GM23338 (cell line): ENCODE data around the gene DIP2C. TPM values are rescaled to one million over a fixed set of nuclear protein-coding genes. Genes with fewer than 3 reads are reported as not detected.

ENCODE experiments used
- ATAC-seq: fragments of 200-7000 bp; cut with Tn5 transposase; 3 replicates; pipeline ENCODE4 v1.9.1; 2020
- DNase-seq: peaks from one replicate; pipeline ENCODE4 v3.0.0-alpha.2; 2015; ENCODE audit warnings: low spot score
- H2AFZ ChIP-seq: fragments of 200-600 bp; sonication (generic); 2 replicates; pipeline ENCODE4 v1.8.0; 2016; ENCODE audit warnings: antibody characterized with exemption, mild to moderate bottlenecking, moderate library complexity
- H3F3A ChIP-seq: fragments of 200-600 bp; sonication (generic); replicated peaks from 2 replicates; pipeline ENCODE4 v1.8.0; 2017; ENCODE audit warnings: antibody characterized with exemption, mixed run types, low read depth
- H3K27ac ChIP-seq: fragments of 200-600 bp; sonication (generic); 2 replicates; pipeline ENCODE4 v1.6.1; 2016; ENCODE audit warnings: low read depth
- H3K27me3 ChIP-seq: fragments of 200-600 bp; sonication (generic); 2 replicates; pipeline ENCODE4 v1.8.0; 2016; ENCODE audit warnings: mild to moderate bottlenecking, mixed run types, moderate library complexity; ENCODE audit not compliant: insufficient read depth
- H3K36me3 ChIP-seq: fragments of 200-600 bp; sonication (generic); 2 replicates; pipeline ENCODE4 v1.8.0; 2016; ENCODE audit warnings: mild to moderate bottlenecking; ENCODE audit not compliant: insufficient read depth
- H3K4me1 ChIP-seq: fragments of 200-600 bp; sonication (generic); 2 replicates; pipeline ENCODE4 v1.8.0; 2016; ENCODE audit warnings: mild to moderate bottlenecking, moderate library complexity; ENCODE audit not compliant: insufficient read depth
- H3K4me2 ChIP-seq: fragments of 200-600 bp; sonication (generic); 2 replicates; pipeline ENCODE4 v1.7.1; 2017; ENCODE audit warnings: mixed run types
- H3K4me3 ChIP-seq: fragments of 200-600 bp; sonication (generic); 2 replicates; pipeline ENCODE4 v1.6.1; 2016; ENCODE audit warnings: mixed run types
- H3K79me2 ChIP-seq: fragments of 200-600 bp; sonication (generic); replicated peaks from 2 replicates; pipeline ENCODE4 v1.8.0; 2017; ENCODE audit warnings: mild to moderate bottlenecking; ENCODE audit not compliant: insufficient read depth
- H3K9me2 ChIP-seq: fragments of 200-600 bp; sonication (generic); 2 replicates; pipeline ENCODE4 v1.8.0; 2017; ENCODE audit not compliant: insufficient read depth
- H4K20me1 ChIP-seq: fragments of 200-600 bp; sonication (generic); replicated peaks from 2 replicates; pipeline ENCODE4 v1.8.0; 2017; ENCODE audit warnings: mild to moderate bottlenecking; ENCODE audit not compliant: insufficient read depth
- H3K27ac Mint-ChIP-seq: 2 replicates; pipeline ENCODE4 v1.8.0; 2020; ENCODE audit warnings: inconsistent platforms, mild to moderate bottlenecking, moderate library complexity, mixed read lengths
- H3K27me3 Mint-ChIP-seq: 3 replicates; pipeline ENCODE4 v1.8.0; 2022; ENCODE audit warnings: low read depth, mild to moderate bottlenecking, moderate library complexity, mixed read lengths, inconsistent platforms; ENCODE audit not compliant: insufficient read depth, poor library complexity
- H3K36me3 Mint-ChIP-seq: 3 replicates; pipeline ENCODE4 v1.8.0; 2021; ENCODE audit warnings: low read depth, mild to moderate bottlenecking, inconsistent platforms, moderate library complexity, mixed read lengths
- H3K4me1 Mint-ChIP-seq: 3 replicates; pipeline ENCODE4 v1.8.0; 2020; ENCODE audit warnings: mild to moderate bottlenecking, inconsistent platforms, mixed read lengths
- H3K4me3 Mint-ChIP-seq: 3 replicates; pipeline ENCODE4 v1.8.0; 2021; ENCODE audit warnings: moderate library complexity, mild to moderate bottlenecking, inconsistent platforms, mixed read lengths
- H3K9me3 Mint-ChIP-seq: 3 replicates; pipeline ENCODE4 v1.8.0; 2020; ENCODE audit warnings: moderate library complexity, mild to moderate bottlenecking, inconsistent platforms, mixed read lengths
- EZH2 ChIP-seq: fragments of 200-600 bp; sonication (generic); IDR thresholded peaks from one replicate; pipeline ENCODE4 v1.8.0; 2017; ENCODE audit warnings: antibody characterized with exemption, mild to moderate bottlenecking, low read depth; ENCODE audit not compliant: unreplicated experiment
- JUNB ChIP-seq: IDR thresholded peaks from one replicate; pipeline ENCODE4 v1.6.1; 2016; ENCODE audit warnings: antibody characterized with exemption; ENCODE audit not compliant: unreplicated experiment
- NANOG ChIP-seq: IDR thresholded peaks from 2 replicates; pipeline ENCODE4 v1.6.1; 2016; ENCODE audit warnings: antibody characterized with exemption, borderline replicate concordance
- POLR2AphosphoS5 ChIP-seq: IDR thresholded peaks from 2 replicates; pipeline ENCODE4 v1.6.1; 2016; ENCODE audit warnings: antibody characterized with exemption, low read depth
- STAT1 ChIP-seq: IDR thresholded peaks from one replicate; pipeline ENCODE4 v1.6.1; 2016; ENCODE audit warnings: antibody characterized with exemption; ENCODE audit not compliant: unreplicated experiment
- ZNF114 ChIP-seq: fragments of 250-450 bp; sonication (Bioruptor Pico); IDR thresholded peaks from 2 replicates; pipeline ENCODE4 v1.5.0; 2020; ENCODE audit warnings: mild to moderate bottlenecking, moderate library complexity
- polyA plus RNA-seq: library from polyadenylated mRNA; unstranded; fragments of >200 nt; fragmentation: Nextera tagmentation; extraction: Ambion mirVana; gene quantifications from 2 replicates; pipeline ENCODE4 v1.2.1, GENCODE V29; 2016
- total RNA-seq: library from RNA; depleted of rRNA; stranded (reverse); fragments of >200 nt; shearing (Covaris generic); gene quantifications from 2 replicates; pipeline ENCODE4 v1.2.3, GENCODE V29; 2014
- TF ChIP-seq, protein P1 (sequence below): IDR thresholded peaks from 2 replicates; pipeline ENCODE4 v1.6.1; 2016; ENCODE audit warnings: antibody characterized with exemption
- TF ChIP-seq, protein P2 (sequence below): fragments of 250-450 bp; sonication (Bioruptor Pico); IDR thresholded peaks from 2 replicates; pipeline ENCODE4 v1.5.0; 2020; ENCODE audit warnings: mild to moderate bottlenecking, moderate library complexity
- TF ChIP-seq, protein P3 (sequence below): IDR thresholded peaks from one replicate; pipeline ENCODE4 v1.6.1; 2018; ENCODE audit warnings: antibody characterized with exemption; ENCODE audit not compliant: unreplicated experiment
- TF ChIP-seq, protein P4 (sequence below), 2 experiments: fragments of 200-600 bp in 1 of 2; sonication (generic) in 1 of 2; conservative IDR thresholded peaks; 2 replicates each; pipeline versions ENCODE4 v1.5.1 to v1.6.1; 2016 to 2017; ENCODE audit warnings: antibody characterized with exemption in 2 of 2, low read depth in 2 of 2, mild to moderate bottlenecking in 2 of 2, moderate library complexity in 1 of 2

The DIP2C gene
- total and polyA plus RNA-seq, 2 experiments from 2014 or later, result 5.1 to 7.7 TPM

DNA sequence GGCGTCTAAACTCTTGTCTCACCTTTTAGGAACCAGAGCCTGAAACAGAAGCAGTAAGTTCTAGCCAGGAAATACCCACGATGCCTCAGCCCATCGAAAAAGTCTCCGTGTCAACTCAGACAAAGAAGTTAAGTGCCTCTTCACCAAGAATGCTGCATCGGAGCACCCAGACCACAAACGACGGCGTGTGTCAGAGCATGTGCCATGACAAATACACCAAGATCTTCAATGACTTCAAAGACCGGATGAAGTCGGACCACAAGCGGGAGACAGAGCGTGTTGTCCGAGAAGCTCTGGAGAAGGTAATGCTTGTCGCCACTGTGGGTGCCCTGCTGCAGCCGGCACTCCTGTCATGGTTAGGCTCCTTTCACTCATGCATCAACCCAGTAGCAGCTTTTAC is 441.2 kb downstream of the DIP2C start:
- Mint-ChIP-seq H3K27me3 (peaks cover 6% of the 10 kb centered on the region), H3K9me3 (no peaks in the 10 kb centered on the region), H3K4me3 (no peak overlapping the region), H3K27ac (no peak overlapping the region), H3K4me1 (no peaks in the 10 kb centered on the region), H3K36me3 (peaks cover 28% of the 10 kb centered on the region; the same call in 2 of the 3 replicates)
- TF ChIP-seq, protein P1, sequence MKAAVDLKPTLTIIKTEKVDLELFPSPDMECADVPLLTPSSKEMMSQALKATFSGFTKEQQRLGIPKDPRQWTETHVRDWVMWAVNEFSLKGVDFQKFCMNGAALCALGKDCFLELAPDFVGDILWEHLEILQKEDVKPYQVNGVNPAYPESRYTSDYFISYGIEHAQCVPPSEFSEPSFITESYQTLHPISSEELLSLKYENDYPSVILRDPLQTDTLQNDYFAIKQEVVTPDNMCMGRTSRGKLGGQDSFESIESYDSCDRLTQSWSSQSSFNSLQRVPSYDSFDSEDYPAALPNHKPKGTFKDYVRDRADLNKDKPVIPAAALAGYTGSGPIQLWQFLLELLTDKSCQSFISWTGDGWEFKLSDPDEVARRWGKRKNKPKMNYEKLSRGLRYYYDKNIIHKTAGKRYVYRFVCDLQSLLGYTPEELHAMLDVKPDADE, result no peak
- TF ChIP-seq JUNB, result no peak
- no peak for TF ChIP-seq POLR2AphosphoS5
- TF ChIP-seq NANOG, result no peak
- TF ChIP-seq, protein P2, sequence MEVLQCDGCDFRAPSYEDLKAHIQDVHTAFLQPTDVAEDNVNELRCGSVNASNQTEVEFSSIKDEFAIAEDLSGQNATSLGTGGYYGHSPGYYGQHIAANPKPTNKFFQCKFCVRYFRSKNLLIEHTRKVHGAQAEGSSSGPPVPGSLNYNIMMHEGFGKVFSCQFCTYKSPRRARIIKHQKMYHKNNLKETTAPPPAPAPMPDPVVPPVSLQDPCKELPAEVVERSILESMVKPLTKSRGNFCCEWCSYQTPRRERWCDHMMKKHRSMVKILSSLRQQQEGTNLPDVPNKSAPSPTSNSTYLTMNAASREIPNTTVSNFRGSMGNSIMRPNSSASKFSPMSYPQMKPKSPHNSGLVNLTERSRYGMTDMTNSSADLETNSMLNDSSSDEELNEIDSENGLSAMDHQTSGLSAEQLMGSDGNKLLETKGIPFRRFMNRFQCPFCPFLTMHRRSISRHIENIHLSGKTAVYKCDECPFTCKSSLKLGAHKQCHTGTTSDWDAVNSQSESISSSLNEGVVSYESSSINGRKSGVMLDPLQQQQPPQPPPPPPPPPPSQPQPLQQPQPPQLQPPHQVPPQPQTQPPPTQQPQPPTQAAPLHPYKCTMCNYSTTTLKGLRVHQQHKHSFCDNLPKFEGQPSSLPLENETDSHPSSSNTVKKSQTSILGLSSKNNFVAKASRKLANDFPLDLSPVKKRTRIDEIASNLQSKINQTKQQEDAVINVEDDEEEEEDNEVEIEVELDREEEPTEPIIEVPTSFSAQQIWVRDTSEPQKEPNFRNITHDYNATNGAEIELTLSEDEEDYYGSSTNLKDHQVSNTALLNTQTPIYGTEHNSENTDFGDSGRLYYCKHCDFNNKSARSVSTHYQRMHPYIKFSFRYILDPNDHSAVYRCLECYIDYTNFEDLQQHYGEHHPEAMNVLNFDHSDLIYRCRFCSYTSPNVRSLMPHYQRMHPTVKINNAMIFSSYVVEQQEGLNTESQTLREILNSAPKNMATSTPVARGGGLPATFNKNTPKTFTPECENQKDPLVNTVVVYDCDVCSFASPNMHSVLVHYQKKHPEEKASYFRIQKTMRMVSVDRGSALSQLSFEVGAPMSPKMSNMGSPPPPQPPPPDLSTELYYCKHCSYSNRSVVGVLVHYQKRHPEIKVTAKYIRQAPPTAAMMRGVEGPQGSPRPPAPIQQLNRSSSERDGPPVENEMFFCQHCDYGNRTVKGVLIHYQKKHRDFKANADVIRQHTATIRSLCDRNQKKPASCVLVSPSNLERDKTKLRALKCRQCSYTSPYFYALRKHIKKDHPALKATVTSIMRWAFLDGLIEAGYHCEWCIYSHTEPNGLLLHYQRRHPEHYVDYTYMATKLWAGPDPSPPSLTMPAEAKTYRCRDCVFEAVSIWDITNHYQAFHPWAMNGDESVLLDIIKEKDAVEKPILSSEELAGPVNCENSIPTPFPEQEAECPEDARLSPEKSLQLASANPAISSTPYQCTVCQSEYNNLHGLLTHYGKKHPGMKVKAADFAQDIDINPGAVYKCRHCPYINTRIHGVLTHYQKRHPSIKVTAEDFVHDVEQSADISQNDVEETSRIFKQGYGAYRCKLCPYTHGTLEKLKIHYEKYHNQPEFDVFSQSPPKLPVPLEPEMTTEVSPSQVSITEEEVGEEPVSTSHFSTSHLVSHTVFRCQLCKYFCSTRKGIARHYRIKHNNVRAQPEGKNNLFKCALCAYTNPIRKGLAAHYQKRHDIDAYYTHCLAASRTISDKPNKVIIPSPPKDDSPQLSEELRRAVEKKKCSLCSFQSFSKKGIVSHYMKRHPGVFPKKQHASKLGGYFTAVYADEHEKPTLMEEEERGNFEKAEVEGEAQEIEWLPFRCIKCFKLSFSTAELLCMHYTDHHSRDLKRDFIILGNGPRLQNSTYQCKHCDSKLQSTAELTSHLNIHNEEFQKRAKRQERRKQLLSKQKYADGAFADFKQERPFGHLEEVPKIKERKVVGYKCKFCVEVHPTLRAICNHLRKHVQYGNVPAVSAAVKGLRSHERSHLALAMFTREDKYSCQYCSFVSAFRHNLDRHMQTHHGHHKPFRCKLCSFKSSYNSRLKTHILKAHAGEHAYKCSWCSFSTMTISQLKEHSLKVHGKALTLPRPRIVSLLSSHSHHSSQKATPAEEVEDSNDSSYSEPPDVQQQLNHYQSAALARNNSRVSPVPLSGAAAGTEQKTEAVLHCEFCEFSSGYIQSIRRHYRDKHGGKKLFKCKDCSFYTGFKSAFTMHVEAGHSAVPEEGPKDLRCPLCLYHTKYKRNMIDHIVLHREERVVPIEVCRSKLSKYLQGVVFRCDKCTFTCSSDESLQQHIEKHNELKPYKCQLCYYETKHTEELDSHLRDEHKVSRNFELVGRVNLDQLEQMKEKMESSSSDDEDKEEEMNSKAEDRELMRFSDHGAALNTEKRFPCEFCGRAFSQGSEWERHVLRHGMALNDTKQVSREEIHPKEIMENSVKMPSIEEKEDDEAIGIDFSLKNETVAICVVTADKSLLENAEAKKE (CRISPR knock-in tag), result no peak
- no peak for TF ChIP-seq STAT1
- TF ChIP-seq, protein P3, sequence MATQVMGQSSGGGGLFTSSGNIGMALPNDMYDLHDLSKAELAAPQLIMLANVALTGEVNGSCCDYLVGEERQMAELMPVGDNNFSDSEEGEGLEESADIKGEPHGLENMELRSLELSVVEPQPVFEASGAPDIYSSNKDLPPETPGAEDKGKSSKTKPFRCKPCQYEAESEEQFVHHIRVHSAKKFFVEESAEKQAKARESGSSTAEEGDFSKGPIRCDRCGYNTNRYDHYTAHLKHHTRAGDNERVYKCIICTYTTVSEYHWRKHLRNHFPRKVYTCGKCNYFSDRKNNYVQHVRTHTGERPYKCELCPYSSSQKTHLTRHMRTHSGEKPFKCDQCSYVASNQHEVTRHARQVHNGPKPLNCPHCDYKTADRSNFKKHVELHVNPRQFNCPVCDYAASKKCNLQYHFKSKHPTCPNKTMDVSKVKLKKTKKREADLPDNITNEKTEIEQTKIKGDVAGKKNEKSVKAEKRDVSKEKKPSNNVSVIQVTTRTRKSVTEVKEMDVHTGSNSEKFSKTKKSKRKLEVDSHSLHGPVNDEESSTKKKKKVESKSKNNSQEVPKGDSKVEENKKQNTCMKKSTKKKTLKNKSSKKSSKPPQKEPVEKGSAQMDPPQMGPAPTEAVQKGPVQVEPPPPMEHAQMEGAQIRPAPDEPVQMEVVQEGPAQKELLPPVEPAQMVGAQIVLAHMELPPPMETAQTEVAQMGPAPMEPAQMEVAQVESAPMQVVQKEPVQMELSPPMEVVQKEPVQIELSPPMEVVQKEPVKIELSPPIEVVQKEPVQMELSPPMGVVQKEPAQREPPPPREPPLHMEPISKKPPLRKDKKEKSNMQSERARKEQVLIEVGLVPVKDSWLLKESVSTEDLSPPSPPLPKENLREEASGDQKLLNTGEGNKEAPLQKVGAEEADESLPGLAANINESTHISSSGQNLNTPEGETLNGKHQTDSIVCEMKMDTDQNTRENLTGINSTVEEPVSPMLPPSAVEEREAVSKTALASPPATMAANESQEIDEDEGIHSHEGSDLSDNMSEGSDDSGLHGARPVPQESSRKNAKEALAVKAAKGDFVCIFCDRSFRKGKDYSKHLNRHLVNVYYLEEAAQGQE, result no peak
- no peak for TF ChIP-seq EZH2
- TF ChIP-seq, protein P4, sequence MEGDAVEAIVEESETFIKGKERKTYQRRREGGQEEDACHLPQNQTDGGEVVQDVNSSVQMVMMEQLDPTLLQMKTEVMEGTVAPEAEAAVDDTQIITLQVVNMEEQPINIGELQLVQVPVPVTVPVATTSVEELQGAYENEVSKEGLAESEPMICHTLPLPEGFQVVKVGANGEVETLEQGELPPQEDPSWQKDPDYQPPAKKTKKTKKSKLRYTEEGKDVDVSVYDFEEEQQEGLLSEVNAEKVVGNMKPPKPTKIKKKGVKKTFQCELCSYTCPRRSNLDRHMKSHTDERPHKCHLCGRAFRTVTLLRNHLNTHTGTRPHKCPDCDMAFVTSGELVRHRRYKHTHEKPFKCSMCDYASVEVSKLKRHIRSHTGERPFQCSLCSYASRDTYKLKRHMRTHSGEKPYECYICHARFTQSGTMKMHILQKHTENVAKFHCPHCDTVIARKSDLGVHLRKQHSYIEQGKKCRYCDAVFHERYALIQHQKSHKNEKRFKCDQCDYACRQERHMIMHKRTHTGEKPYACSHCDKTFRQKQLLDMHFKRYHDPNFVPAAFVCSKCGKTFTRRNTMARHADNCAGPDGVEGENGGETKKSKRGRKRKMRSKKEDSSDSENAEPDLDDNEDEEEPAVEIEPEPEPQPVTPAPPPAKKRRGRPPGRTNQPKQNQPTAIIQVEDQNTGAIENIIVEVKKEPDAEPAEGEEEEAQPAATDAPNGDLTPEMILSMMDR (conservative IDR thresholded peaks at IDR 0.05; ENCODE audit: low read depth in 2 of 2), result no peak
- TF ChIP-seq ZNF114 (CRISPR knock-in tag), result no peak
- Histone ChIP-seq H3K4me2 (no peak overlapping the region), H3K9me2 (no peaks in the 10 kb centered on the region), H2AFZ (no peak overlapping the region), H3K4me1 (no peaks in the 10 kb centered on the region), H3K27ac (no peak overlapping the region), H3F3A (no peaks in the 10 kb centered on the region), H3K4me3 (no peak overlapping the region), H3K27me3 (no peaks in the 10 kb centered on the region), H4K20me1 (no peaks in the 10 kb centered on the region), H3K36me3 (peaks cover 16% of the 10 kb centered on the region), H3K79me2 (no peaks in the 10 kb centered on the region)
- ATAC-seq (no peak), DNase-seq (no peak)
